GM06990 (cell line): ENCODE data around the gene BCL11B.

Experiments used
- DNase-seq: peaks from one replicate; pipeline ENCODE4 v3.0.0-alpha.2; 2011; ENCODE audit not compliant: insufficient read length; ENCODE audit errors: extremely low read depth
- H3K27me3 ChIP-seq: replicated peaks from 2 replicates; pipeline ENCODE4 v1.6.0; 2011; ENCODE audit warnings: low read length; ENCODE audit not compliant: control insufficient read depth, insufficient read depth
- H3K36me3 ChIP-seq: 2 replicates; pipeline ENCODE4 v1.5.1; 2011; ENCODE audit warnings: low read length; ENCODE audit not compliant: control insufficient read depth, insufficient read depth
- H3K4me3 ChIP-seq: replicated peaks from 2 replicates; pipeline ENCODE4 v1.5.1; 2011; ENCODE audit warnings: low read depth, mild to moderate bottlenecking, control low read depth, low read length
- TF ChIP-seq, protein P1 (sequence below): IDR thresholded peaks from 2 replicates; pipeline ENCODE4 v1.5.1; 2011; ENCODE audit warnings: low read length, control low read depth, mild to moderate bottlenecking, inconsistent platforms; ENCODE audit not compliant: insufficient read depth, poor library complexity, severe bottlenecking

The BCL11B gene

DNA sequence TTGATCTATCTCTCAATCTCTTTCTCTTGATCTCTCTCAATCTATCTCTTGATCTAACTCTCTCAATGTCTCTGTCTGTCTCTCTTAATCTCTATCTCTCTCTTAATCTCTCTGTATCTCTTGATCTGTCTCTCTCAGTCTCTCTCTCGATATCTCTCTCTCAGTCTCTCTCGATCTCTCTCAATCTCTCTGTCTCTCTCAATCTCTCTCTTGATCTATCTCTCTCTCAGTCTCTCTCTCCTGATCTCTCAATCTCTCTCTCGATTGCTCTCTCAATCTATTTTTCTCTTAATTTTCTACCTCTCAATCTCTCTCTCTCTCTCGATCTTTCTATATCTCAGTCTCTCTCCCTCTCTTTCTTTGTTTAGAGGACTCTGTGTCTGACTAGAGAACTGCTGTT is 126.7 kb downstream of the BCL11B start:
- no peaks in the 10 kb centered on the region for H3K27me3 ChIP-seq

DNA sequence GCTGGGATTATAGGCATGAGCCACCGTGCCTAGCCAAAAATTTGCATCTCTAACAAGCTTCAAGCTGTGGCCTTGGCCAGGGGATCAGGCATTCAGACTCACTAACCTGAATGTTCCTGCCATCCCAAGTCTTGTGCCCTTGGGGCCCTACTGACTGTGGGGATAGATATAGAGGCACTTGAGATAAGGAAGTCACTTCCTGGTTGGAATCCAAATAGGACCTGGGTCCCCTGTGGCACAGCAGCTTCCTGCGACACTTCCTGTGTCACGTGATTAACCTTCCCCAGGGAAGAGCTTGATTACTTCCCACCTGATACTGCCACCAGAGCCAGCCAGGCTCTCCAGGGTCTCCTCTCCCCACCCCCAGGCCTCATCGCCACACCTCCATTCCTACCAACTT is 128.2 kb downstream of the BCL11B start:
- no peak overlapping the region for H3K4me3 ChIP-seq
- no peaks in the 10 kb centered on the region for H3K27me3 ChIP-seq
- H3K36me3 ChIP-seq = no peaks in the 10 kb centered on the region
- DNase-seq = no peak
- TF ChIP-seq, protein P1, sequence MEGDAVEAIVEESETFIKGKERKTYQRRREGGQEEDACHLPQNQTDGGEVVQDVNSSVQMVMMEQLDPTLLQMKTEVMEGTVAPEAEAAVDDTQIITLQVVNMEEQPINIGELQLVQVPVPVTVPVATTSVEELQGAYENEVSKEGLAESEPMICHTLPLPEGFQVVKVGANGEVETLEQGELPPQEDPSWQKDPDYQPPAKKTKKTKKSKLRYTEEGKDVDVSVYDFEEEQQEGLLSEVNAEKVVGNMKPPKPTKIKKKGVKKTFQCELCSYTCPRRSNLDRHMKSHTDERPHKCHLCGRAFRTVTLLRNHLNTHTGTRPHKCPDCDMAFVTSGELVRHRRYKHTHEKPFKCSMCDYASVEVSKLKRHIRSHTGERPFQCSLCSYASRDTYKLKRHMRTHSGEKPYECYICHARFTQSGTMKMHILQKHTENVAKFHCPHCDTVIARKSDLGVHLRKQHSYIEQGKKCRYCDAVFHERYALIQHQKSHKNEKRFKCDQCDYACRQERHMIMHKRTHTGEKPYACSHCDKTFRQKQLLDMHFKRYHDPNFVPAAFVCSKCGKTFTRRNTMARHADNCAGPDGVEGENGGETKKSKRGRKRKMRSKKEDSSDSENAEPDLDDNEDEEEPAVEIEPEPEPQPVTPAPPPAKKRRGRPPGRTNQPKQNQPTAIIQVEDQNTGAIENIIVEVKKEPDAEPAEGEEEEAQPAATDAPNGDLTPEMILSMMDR = no peak

More for the DNA sequence above, 126.7 kb downstream of the BCL11B start:
- Histone ChIP-seq H3K4me3 (no peak overlapping the region), H3K36me3 (no peaks in the 10 kb centered on the region)
- TF ChIP-seq, protein P1 = no peak
- DNase-seq = no peak

DNA sequence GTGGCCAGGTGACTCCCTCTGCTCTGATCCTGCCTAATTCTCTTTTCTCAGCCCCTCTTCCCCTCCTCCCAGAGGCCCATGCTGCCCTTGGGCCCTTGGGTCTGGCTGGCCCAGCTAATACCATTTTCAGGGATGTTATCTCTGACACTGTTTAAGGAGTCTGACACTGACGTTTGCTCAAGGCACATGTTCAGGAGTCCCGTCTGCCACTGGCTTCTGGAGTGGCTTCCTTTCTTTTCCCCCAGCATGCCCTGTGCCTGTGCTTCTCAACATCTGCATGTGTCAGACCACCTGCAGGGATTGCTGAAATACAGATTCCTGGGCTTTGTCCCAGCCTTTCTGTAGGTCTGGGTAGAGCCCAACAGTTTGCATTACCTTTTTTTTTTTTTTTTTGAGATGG is 128.9 kb downstream of the BCL11B start:
- H3K4me3 ChIP-seq = no peak overlapping the region
- H3K36me3 ChIP-seq = no peaks in the 10 kb centered on the region
- no peaks in the 10 kb centered on the region for H3K27me3 ChIP-seq
- TF ChIP-seq, protein P1 = no peak
- DNase-seq = no peak

DNA sequence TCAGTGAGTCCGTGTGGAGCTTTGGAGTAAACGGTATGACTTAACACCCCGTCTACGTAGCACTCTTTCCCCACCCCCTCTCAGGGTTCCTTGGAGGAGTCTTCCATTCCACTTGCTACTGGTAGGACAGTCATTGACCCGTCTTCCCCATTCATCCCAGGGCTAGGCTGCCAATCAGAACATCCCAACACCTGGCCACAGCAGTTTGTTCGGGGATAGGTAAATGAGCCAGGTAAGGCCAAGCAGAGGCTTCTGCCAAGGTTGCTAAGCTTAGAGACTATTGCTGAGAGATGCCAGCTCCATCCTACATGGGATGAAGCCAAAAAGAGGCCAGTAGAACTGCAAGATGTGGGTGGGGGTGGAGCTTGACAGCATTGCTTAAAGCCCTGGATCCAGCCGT is 130.8 kb downstream of the BCL11B start:
- no peaks in the 10 kb centered on the region for H3K36me3 ChIP-seq
- DNase-seq = no peak
- no peaks in the 10 kb centered on the region for H3K27me3 ChIP-seq
- TF ChIP-seq, protein P1 = no peak
- no peak overlapping the region for H3K4me3 ChIP-seq

DNA sequence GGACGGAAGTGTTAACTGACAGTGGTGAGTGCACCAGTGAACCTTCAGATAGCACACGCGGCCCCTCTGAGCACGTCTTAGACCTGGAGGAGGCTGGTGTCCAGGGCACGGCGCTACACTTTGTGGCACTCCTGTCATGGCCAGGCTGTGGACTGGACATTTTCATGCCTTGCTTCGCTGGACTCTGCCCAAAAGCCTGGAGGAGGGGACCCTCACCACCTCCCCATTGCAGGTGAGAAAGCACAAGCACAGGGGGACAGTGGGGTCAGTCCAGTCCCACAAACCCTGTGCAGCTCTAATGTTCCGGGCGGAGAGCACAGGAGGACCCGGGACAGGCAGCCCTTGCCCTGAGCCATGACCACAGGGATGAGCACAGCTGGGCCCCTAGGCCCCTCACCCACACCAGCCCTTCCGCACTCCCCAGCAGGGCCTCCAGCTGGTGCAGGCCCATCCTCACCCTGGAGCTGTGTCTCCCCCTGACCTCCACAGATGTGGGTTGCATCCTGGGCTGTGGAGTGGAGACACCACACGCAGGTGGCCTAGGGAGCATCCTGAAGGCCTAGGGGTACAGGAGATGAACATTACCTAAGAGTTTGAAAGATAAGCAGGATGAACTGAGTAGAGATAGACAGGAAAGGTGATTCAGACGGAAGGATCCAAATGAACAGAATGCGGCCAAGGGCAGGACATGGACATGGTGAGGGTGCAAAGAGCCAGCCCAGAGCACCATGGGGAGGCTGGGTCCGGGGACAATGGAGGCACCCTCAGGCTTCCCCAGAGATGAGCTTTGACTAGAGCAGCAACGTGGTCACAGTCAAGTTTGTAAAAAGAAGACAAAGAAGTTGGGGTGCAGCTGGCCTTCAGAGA is 132.8 kb downstream of the BCL11B start:
- no peak overlapping the region for H3K4me3 ChIP-seq
- H3K36me3 ChIP-seq = no peaks in the 10 kb centered on the region
- H3K27me3 ChIP-seq = no peaks in the 10 kb centered on the region
- TF ChIP-seq, protein P1 = no peak
- DNase-seq = no peak
